RWPE2 (cell line): ENCODE data around the gene STX8.
A peak's percentile ranks its signal among the peaks of the same experiment; 100 is the strongest.

Experiments used
- ATAC-seq: fragments of 200-7000 bp; cut with Tn5 transposase; 3 replicates; pipeline ENCODE4 v1.9.1; 2021; ENCODE audit warnings: low read depth
- DNase-seq: peaks from one replicate; pipeline ENCODE4 v3.0.0-alpha.2; 2020; ENCODE audit warnings: low spot score
- H3K27ac ChIP-seq: fragments of 450-650 bp; 2 replicates; pipeline ENCODE4 v1.5.1; 2017; ENCODE audit warnings: mild to moderate bottlenecking; ENCODE audit not compliant: poor library complexity, severe bottlenecking
- H3K27me3 ChIP-seq: fragments of 250-450 bp; sonication (Bioruptor Pico); 2 replicates; pipeline ENCODE4 v1.5.1; 2021; ENCODE audit warnings: mild to moderate bottlenecking, moderate library complexity; ENCODE audit not compliant: insufficient read depth, poor library complexity, severe bottlenecking
- H3K36me3 ChIP-seq: fragments of 250-450 bp; sonication (Bioruptor Pico); 2 replicates; pipeline ENCODE4 v1.5.1; 2020; ENCODE audit warnings: low read depth, mild to moderate bottlenecking, moderate library complexity
- H3K4me1 ChIP-seq: fragments of 250-450 bp; sonication (Bioruptor Pico); 2 replicates; pipeline ENCODE4 v1.5.1; 2021; ENCODE audit warnings: mild to moderate bottlenecking, moderate library complexity; ENCODE audit not compliant: insufficient read depth, poor library complexity, severe bottlenecking
- H3K4me3 ChIP-seq: fragments of 250-450 bp; sonication (Bioruptor Pico); 2 replicates; pipeline ENCODE4 v1.5.1; 2021; ENCODE audit warnings: mild to moderate bottlenecking, moderate library complexity; ENCODE audit not compliant: severe bottlenecking
- H3K9me3 ChIP-seq: fragments of 250-450 bp; sonication (Bioruptor Pico); 2 replicates; pipeline ENCODE4 v1.5.1; 2021; ENCODE audit warnings: mild to moderate bottlenecking, moderate library complexity; ENCODE audit not compliant: severe bottlenecking
- TF ChIP-seq, protein P1 (sequence below): fragments of 450-650 bp; IDR thresholded peaks from one replicate; pipeline ENCODE4 v1.5.1; 2017; ENCODE audit warnings: mild to moderate bottlenecking, moderate library complexity; ENCODE audit not compliant: poor library complexity, severe bottlenecking

Gene STX8

DNA sequence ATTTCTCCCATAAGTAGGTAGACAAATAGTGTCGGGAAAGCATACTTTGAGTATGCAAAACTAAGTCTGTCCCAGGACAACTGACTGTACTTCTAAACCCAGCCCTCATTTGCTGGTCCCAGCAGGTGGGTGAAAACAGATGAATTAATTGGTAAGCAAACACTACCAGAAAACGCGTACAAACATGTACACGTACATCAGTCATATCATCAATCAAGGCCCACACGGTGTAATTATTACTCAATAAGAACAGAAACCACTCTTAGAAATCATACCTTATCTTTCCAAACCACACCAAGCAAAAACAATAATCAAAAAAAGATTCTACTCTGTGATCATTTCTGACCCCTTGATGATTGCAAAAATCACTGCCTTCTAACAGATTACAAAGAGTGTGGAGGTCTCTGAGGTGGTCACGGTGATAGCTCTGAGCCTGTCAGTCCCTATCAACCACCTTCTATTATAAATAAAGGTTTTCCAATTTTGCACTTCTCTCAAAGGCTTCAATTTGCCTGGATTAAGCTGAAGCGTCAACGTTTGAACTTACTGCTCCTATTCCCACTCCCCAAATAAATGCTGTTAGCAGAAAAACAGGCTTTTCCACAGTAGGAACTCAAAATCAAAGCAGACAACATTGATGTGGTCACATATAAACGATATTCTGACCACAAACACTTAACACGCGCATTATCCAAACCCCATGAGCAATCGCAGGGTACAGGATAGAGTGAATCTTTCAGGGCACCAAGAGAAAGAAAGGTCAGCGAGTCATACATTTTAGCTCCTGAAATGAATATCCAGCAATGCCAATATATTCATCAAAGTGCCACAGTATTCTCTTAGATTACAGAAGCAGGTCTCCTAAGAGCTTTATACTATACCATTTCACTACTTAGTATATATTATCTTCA is 211.9 kb downstream of the STX8 start:
- Histone ChIP-seq H3K4me1 (peaks cover 17% of the 10 kb centered on the region), H3K4me3 (no peak overlapping the region), H3K27me3 (no peaks in the 10 kb centered on the region), H3K36me3 (no peaks in the 10 kb centered on the region), H3K27ac (no peak overlapping the region), H3K9me3 (no peaks in the 10 kb centered on the region)
- TF ChIP-seq, protein P1, sequence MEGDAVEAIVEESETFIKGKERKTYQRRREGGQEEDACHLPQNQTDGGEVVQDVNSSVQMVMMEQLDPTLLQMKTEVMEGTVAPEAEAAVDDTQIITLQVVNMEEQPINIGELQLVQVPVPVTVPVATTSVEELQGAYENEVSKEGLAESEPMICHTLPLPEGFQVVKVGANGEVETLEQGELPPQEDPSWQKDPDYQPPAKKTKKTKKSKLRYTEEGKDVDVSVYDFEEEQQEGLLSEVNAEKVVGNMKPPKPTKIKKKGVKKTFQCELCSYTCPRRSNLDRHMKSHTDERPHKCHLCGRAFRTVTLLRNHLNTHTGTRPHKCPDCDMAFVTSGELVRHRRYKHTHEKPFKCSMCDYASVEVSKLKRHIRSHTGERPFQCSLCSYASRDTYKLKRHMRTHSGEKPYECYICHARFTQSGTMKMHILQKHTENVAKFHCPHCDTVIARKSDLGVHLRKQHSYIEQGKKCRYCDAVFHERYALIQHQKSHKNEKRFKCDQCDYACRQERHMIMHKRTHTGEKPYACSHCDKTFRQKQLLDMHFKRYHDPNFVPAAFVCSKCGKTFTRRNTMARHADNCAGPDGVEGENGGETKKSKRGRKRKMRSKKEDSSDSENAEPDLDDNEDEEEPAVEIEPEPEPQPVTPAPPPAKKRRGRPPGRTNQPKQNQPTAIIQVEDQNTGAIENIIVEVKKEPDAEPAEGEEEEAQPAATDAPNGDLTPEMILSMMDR: no peak
- DNase-seq (no peak), ATAC-seq (peak; percentile 61; the same call in 2 of the 3 replicates)

DNA sequence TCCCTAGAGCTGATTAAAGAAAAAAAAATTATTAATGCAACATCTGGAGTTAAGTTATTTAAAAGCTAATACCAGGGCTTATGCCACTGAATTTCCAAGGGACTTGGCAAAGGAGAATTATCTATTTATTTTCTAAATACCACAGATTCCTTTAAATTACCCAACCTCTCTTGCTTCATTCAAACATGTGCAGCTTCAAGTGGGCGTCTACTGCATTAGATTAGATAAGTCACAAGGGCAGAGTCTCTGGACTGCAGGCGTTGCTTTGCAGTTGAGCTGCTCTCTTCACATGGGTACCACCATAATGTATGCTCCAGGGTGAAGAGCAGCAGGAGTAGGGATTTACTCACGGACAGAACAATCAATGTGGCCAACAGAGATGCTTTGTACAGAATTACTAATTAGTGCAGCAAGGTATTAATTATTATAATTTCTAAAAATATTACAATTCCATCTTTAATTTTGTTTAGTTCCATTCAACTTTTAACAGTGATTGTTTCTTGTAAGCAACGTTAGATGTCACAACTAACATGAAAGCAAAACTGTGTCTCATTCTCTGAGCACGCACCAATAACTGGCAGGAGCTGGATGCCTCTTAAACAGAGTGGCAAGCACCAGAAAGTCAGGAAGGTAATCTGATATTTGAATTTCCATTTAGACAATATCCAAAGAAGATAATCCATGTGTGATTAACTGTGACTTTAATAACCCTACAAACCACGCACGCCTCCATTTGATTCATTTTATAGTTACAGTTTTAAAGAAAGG is 214.2 kb downstream of the STX8 start:
- Histone ChIP-seq H3K27ac (no peak overlapping the region), H3K4me1 (peaks cover 17% of the 10 kb centered on the region), H3K9me3 (no peaks in the 10 kb centered on the region), H3K27me3 (no peaks in the 10 kb centered on the region), H3K36me3 (no peaks in the 10 kb centered on the region), H3K4me3 (no peak overlapping the region)
- ATAC-seq (peak; percentile 76), DNase-seq (no peak)
- TF ChIP-seq, protein P1: no peak

DNA sequence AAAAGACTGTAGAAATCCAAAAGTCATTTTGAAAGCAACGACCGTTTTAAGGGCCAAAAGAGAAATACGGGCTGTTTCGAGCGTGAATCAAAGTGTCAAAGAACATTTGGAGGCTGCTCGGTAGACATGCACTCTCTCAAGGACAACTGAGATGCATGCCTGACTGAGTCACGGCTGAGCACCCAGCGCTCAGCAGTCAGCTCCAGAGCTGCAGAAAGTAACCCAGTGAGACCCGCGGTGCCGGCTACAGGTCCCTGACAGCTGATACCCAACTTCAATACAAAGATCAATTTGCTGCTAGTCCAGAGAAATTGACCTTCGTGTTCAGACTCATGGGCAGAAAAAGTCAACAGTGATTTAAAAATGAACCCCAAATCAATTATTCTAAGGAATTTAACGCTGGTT is 214.9 kb downstream of the STX8 start:
- ATAC-seq (no peak), DNase-seq (no peak)
- H3K36me3 ChIP-seq: no peaks in the 10 kb centered on the region
- no peaks in the 10 kb centered on the region for H3K9me3 ChIP-seq
- no peak overlapping the region for H3K4me3 ChIP-seq
- no peaks in the 10 kb centered on the region for H3K27me3 ChIP-seq
- H3K27ac ChIP-seq: no peak overlapping the region
- H3K4me1 ChIP-seq: peaks cover 17% of the 10 kb centered on the region
- TF ChIP-seq, protein P1: no peak

DNA sequence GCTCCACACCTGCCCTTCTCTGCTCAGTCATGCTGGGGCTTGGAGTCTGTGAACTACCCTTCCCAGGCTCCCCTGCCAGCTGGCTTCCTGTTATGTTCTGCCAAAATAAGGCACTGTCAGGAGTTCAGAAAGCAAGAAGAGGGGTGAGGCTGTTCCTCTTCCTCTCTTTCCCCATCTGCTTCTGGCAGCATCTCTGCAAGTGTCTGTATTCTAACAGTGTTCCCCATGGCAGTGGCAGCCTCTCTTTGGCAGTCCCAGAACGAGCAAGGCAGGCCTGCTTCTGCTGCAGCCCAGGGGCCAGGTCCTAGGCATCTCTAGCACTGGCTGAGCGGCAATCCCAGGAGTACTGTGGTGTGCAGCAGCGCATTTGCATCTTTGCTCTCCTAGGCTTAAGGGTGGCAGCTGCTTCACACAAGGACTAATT is 219.1 kb downstream of the STX8 start:
- Histone ChIP-seq H3K4me1 (peaks cover 3% of the 10 kb centered on the region), H3K27me3 (no peaks in the 10 kb centered on the region), H3K9me3 (no peaks in the 10 kb centered on the region), H3K27ac (no peak overlapping the region), H3K4me3 (no peak overlapping the region), H3K36me3 (no peaks in the 10 kb centered on the region)
- DNase-seq: no peak
- ATAC-seq: no peak
- TF ChIP-seq, protein P1: no peak
